ENCODE measurements around the gene CEMIP.

- TF ChIP-seq CTCF (IDR thresholded peaks at IDR 0.05) (no peak), POLR2A (IDR thresholded peaks at IDR 0.05) (no peak)
Measured at GRCh38 chr15:80996247-80996646, 217.1 kb downstream of the CEMIP start.

Measured in lower leg skin (tissue), 3 donors.